SIG-M5 (cell line): ENCODE measurements around the gene EFNA4.
"Not testable (repeated sequence)": the region's sequence is repeated elsewhere in the genome, so short reads cannot be mapped to it uniquely, and the experiment has no call there.

Experiments
- DNase-seq: peaks from one replicate; lab custom pipeline; 2025; lab: John Stamatoyannopoulos, UW

EFNA4 gene

GRCh38 chr1:155086856-155087535 is 23.5 kb downstream of the EFNA4 start:
- no peak for DNase-seq

GRCh38 chr1:155091071-155092051 is 27.8 kb downstream of the EFNA4 start:
- no peak for DNase-seq

GRCh38 chr1:155092131-155092530 is 28.6 kb downstream of the EFNA4 start:
- DNase-seq = no peak

GRCh38 chr1:155092641-155093040 is 29.1 kb downstream of the EFNA4 start:
- no peak for DNase-seq

- no peak for DNase-seq
Measured at GRCh38 chr1:155093911-155094621, 30.5 kb downstream of the EFNA4 start.

GRCh38 chr1:155094622-155094948 is 31.0 kb downstream of the EFNA4 start:
- DNase-seq = no peak

GRCh38 chr1:155099331-155099730 is 35.8 kb downstream of the EFNA4 start:
- no peak for DNase-seq

GRCh38 chr1:155103325-155103724 is 39.8 kb downstream of the EFNA4 start:
- DNase-seq = no peak

- DNase-seq = no peak
Measured at GRCh38 chr1:155104605-155105534, 41.3 kb downstream of the EFNA4 start.

- no peak for DNase-seq
Measured at GRCh38 chr1:155105604-155106011, 42.1 kb downstream of the EFNA4 start.

GRCh38 chr1:155106862-155107261 is 43.3 kb downstream of the EFNA4 start:
- DNase-seq = no peak

- no peak for DNase-seq
Measured at GRCh38 chr1:155107309-155108264, 44.0 kb downstream of the EFNA4 start.

- no peak for DNase-seq
Measured at GRCh38 chr1:155108296-155108695, 44.8 kb downstream of the EFNA4 start.

- no peak for DNase-seq
Measured at GRCh38 chr1:155110381-155110780, 46.8 kb downstream of the EFNA4 start.

GRCh38 chr1:155110826-155111225 is 47.3 kb downstream of the EFNA4 start:
- DNase-seq = no peak

- no peak for DNase-seq
Measured at GRCh38 chr1:155113450-155113980, 50.0 kb downstream of the EFNA4 start.

GRCh38 chr1:155116113-155116764 is 52.7 kb downstream of the EFNA4 start:
- no peak for DNase-seq

GRCh38 chr1:155117610-155118009 is 54.1 kb downstream of the EFNA4 start:
- no peak for DNase-seq

GRCh38 chr1:155118090-155118489 is 54.5 kb downstream of the EFNA4 start:
- DNase-seq = not testable (repeated sequence)
